OCI-LY3 (cell line): ENCODE measurements around the gene BEND4.

ENCODE experiments used
- CTCF ChIP-seq: fragments of 200-600, 300-600 bp; sonication (generic); IDR thresholded peaks from 2 replicates; pipeline ENCODE4 v1.5.1; 2014; ENCODE audit warnings: antibody characterized with exemption, low read length, low read depth
- EZH2phosphoT487 ChIP-seq: fragments of 200-600 bp; shearing (Covaris generic); IDR thresholded peaks from 2 replicates; pipeline ENCODE4 v1.6.1; 2018; ENCODE audit warnings: antibody characterized with exemption, mixed run types, low read depth

GRCh38 chr4:42159271-42160001 is 7.0 kb upstream of the BEND4 start:
- TF ChIP-seq CTCF (no peak), EZH2phosphoT487 (no peak)
